Measurements from ENCODE around the gene ALPI. TPM values are rescaled to one million over a fixed set of nuclear protein-coding genes. Genes with fewer than 3 reads are reported as not detected.
"Not testable (repeated sequence)": the region's sequence is repeated elsewhere in the genome, so short reads cannot be mapped to it uniquely, and the experiment has no call there.

ALPI gene
- total RNA-seq, 1 donor from 2014 or later = not detected

DNA sequence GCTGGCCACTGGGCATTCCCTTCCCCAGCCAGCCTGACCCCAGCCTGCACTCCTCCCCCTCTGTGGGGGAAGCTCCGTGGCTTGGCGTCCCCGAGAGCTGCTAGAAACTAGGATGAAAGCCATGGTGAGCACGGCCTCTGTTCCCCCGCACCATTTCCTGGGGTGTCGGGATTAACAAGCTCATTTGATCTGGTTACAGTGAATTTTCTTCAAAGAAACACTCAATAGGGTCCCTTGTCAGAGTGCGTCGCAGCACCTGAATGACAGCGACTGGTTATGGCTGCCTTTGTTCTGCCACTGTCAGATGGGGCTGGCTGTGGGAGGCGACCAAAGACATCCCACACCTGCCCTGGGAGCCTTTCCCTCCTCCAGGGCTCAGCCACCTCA, 7.7 kb upstream of the ALPI start:
- Mint-ChIP-seq H3K4me1 (ENCODE audit: low read depth) (peaks cover 4% of the 10 kb centered on the region), H3K27ac (no peak overlapping the region), H3K9me3 (no peaks in the 10 kb centered on the region), H3K36me3 (ENCODE audit: low read depth) (no peaks in the 10 kb centered on the region), H3K4me3 (no peak overlapping the region), H3K27me3 (ENCODE audit: insufficient read depth) (peaks cover 2% of the 10 kb centered on the region)
- intact Hi-C loops (cut with micrococcal nuclease) = no loop called here
- no peak for DNase-seq (ENCODE audit: low spot score)

DNA sequence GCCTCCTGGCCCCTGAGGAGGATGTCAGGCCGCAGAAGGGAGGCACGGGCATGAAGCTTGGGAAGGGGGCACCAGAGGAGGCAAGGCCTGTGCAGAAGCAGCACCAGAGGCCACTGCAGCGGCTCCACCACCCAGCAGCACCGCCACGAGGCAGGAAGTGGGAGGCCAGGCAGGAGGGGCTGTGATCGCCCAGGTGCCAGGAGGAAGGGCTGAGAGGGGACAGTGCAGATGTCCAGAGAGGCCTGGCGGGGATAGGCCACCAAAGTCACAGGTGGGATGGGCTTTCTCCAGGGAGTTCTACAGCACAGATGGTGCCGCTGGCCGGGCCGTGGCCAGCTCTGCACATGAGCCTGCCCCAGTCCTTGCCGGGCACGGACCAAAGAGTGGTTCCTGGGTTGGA, 6.0 kb upstream of the ALPI start:
- Mint-ChIP-seq H3K4me3 (no peak overlapping the region), H3K4me1 (ENCODE audit: low read depth) (peaks cover 4% of the 10 kb centered on the region), H3K9me3 (no peaks in the 10 kb centered on the region), H3K27ac (no peak overlapping the region), H3K27me3 (ENCODE audit: insufficient read depth) (peaks cover 3% of the 10 kb centered on the region), H3K36me3 (ENCODE audit: low read depth) (no peaks in the 10 kb centered on the region)
- intact Hi-C loops (cut with micrococcal nuclease) = no loop called here
- no peak for DNase-seq (ENCODE audit: low spot score)

DNA sequence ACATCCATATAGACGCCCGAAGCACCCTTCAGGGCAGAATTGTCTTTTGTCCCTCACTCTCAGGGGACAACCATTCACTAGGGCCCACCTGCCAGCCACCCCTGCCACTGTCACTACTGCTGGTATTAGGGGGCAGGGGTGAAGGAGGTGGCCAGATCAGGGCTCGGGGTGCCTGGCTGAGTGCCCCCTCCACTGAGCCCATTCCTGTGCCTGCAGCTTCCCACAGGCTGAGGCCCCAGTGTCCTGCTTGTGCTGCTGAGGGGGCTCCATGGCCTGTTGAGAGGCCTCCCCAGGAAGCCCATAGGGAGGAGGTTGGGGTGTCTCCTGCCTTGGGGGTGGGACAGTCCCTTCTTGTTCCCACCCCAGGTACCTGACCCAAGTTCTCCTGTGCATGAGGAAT, 4.3 kb upstream of the ALPI start:
- H3K4me3 Mint-ChIP-seq; H3K36me3 Mint-ChIP-seq (ENCODE audit: low read depth); H3K4me1 Mint-ChIP-seq (ENCODE audit: low read depth); DNase-seq (ENCODE audit: low spot score); H3K9me3 Mint-ChIP-seq; H3K27ac Mint-ChIP-seq; H3K27me3 Mint-ChIP-seq (ENCODE audit: insufficient read depth); intact Hi-C loops (cut with micrococcal nuclease): not testable (repeated sequence)

DNA sequence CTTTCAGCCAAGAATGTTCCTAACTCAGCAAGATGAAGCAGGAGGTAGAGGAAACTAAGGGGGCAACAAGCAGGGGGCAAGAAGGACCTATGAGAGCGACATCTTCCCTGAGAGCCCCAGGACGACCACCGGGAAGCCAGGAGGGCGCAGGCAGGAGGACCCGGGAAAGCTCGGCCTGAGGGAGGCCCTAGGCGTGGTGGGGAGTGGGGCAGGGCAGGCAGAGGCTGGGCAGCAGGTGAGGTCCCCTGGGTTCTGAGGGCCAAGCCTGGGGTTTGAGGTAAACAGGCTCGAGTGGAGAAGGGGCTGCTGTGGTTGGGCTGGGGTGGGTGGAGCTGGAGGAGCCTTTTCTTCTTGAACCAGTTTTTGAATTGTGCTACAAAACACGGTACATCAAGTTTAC, 1.3 kb upstream of the ALPI start:
- Mint-ChIP-seq H3K4me1 (ENCODE audit: low read depth) (no peaks in the 10 kb centered on the region), H3K27me3 (ENCODE audit: insufficient read depth) (peaks cover 5% of the 10 kb centered on the region), H3K27ac (no peak overlapping the region), H3K36me3 (ENCODE audit: low read depth) (no peaks in the 10 kb centered on the region), H3K9me3 (no peaks in the 10 kb centered on the region), H3K4me3 (no peak overlapping the region)
- intact Hi-C loops (cut with micrococcal nuclease) = no loop called here
- DNase-seq (ENCODE audit: low spot score) = no peak

- intact Hi-C loops (cut with micrococcal nuclease) = no loop called here
- no peaks in the 10 kb centered on the region for H3K4me1 Mint-ChIP-seq (ENCODE audit: low read depth)
- H3K4me3 Mint-ChIP-seq = no peak overlapping the region
- no peaks in the 10 kb centered on the region for H3K36me3 Mint-ChIP-seq (ENCODE audit: low read depth)
- DNase-seq (ENCODE audit: low spot score) = no peak
- no peaks in the 10 kb centered on the region for H3K9me3 Mint-ChIP-seq
- H3K27ac Mint-ChIP-seq = no peak overlapping the region
- peaks cover 5% of the 10 kb centered on the region for H3K27me3 Mint-ChIP-seq (ENCODE audit: insufficient read depth)
These were observed 555 bp downstream of the ALPI start for GRCh38 chr2:232456296-232457120.

- no peaks in the 10 kb centered on the region for H3K9me3 Mint-ChIP-seq
- H3K27ac Mint-ChIP-seq = no peak overlapping the region
These were observed 1.4 kb downstream of the ALPI start for GRCh38 chr2:232457121-232458011.

GRCh38 chr2:232458051-232458660, 2.2 kb downstream of the ALPI start:
- Mint-ChIP-seq H3K9me3 (no peaks in the 10 kb centered on the region), H3K36me3 (ENCODE audit: low read depth) (no peaks in the 10 kb centered on the region), H3K27me3 (ENCODE audit: insufficient read depth) (peaks cover 12% of the 10 kb centered on the region), H3K27ac (no peak overlapping the region), H3K4me1 (ENCODE audit: low read depth) (no peaks in the 10 kb centered on the region), H3K4me3 (no peak overlapping the region)
- intact Hi-C loops (cut with micrococcal nuclease) = no loop called here
- DNase-seq (ENCODE audit: low spot score) = no peak

More at GRCh38 chr2:232457121-232458011, 1.4 kb downstream of the ALPI start:
- Mint-ChIP-seq H3K36me3 (ENCODE audit: low read depth) (no peaks in the 10 kb centered on the region), H3K27me3 (ENCODE audit: insufficient read depth) (peaks cover 6% of the 10 kb centered on the region), H3K4me1 (ENCODE audit: low read depth) (no peaks in the 10 kb centered on the region), H3K4me3 (no peak overlapping the region)
- DNase-seq (ENCODE audit: low spot score) = no peak
- intact Hi-C loops (cut with micrococcal nuclease) = no loop called here

DNA sequence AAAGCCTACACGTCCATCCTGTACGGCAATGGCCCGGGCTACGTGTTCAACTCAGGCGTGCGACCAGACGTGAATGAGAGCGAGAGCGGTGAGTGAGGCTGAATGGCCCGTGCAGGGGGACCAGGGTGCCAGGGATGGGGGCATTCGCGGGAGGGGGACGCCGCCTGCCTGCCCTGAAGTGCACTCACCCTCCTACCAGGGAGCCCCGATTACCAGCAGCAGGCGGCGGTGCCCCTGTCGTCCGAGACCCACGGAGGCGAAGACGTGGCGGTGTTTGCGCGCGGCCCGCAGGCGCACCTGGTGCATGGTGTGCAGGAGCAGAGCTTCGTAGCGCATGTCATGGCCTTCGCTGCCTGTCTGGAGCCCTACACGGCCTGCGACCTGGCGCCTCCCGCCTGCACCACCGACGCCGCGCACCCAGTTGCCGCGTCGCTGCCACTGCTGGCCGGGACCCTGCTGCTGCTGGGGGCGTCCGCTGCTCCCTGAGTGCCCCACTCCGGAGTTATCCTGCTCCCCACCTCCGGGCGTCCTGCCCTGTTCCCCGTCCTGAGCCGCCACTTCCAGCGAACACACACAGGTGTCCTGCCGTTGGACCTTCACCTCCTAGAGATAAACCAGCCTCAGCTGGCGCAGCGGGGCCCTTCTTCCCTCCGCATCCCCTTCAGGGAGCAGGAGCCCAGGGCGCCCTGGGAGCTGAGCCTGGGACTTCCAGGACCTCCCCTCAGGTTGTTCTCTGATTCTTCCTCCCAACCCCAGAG, 2.9 kb downstream of the ALPI start:
- Mint-ChIP-seq H3K27ac (no peak overlapping the region), H3K4me3 (no peak overlapping the region), H3K4me1 (ENCODE audit: low read depth) (no peaks in the 10 kb centered on the region), H3K27me3 (ENCODE audit: insufficient read depth) (peaks cover 12% of the 10 kb centered on the region), H3K9me3 (no peaks in the 10 kb centered on the region), H3K36me3 (ENCODE audit: low read depth) (no peaks in the 10 kb centered on the region)
- DNase-seq (ENCODE audit: low spot score) = no peak
- intact Hi-C loops (cut with micrococcal nuclease) = no loop called here

DNA sequence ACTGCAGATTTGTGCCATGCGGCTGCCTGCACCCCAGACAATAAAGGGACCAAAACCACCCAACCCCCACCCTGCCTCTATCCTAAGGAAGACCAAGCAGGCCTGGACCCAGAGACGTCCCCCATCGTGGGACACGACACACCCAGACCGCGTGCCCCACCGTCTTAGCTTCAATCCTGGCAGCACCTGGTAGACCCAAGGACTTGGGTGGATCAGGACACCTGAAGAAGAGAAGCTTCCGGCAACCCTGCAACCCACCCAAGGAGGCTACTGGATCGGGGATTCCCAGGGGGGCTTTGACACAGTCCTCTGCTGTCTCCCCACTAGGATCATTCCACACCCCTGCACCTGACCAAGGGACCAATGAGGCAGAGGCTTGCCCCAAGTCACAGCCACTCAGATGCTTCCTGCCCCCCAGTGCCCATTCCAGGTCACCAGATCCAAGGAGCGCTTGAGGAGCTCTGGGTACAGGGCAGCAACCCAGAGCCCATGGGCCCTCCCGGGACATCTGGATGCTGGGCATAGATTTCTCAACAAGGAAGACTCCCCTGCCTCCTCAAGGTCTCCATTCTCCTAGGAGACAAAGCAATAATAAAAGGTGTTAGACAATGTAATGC, 3.6 kb downstream of the ALPI start:
- no peaks in the 10 kb centered on the region for H3K4me1 Mint-ChIP-seq (ENCODE audit: low read depth)
- intact Hi-C loops (cut with micrococcal nuclease) = no loop called here
- no peaks in the 10 kb centered on the region for H3K9me3 Mint-ChIP-seq

GRCh38 chr2:232460171-232460570, 4.2 kb downstream of the ALPI start:
- no peak overlapping the region for H3K4me3 Mint-ChIP-seq
- peaks cover 10% of the 10 kb centered on the region for H3K27me3 Mint-ChIP-seq (ENCODE audit: insufficient read depth)
- no peaks in the 10 kb centered on the region for H3K4me1 Mint-ChIP-seq (ENCODE audit: low read depth)
- H3K9me3 Mint-ChIP-seq = no peaks in the 10 kb centered on the region
- H3K27ac Mint-ChIP-seq = no peak overlapping the region
- intact Hi-C loops (cut with micrococcal nuclease) = no loop called here
- no peak for DNase-seq (ENCODE audit: low spot score)
- H3K36me3 Mint-ChIP-seq (ENCODE audit: low read depth) = no peaks in the 10 kb centered on the region

More for the DNA sequence above, 3.6 kb downstream of the ALPI start:
- peaks cover 12% of the 10 kb centered on the region for H3K27me3 Mint-ChIP-seq (ENCODE audit: insufficient read depth)
- no peaks in the 10 kb centered on the region for H3K36me3 Mint-ChIP-seq (ENCODE audit: low read depth)
- no peak overlapping the region for H3K27ac Mint-ChIP-seq
- DNase-seq (ENCODE audit: low spot score) = no peak
- no peak overlapping the region for H3K4me3 Mint-ChIP-seq

DNA sequence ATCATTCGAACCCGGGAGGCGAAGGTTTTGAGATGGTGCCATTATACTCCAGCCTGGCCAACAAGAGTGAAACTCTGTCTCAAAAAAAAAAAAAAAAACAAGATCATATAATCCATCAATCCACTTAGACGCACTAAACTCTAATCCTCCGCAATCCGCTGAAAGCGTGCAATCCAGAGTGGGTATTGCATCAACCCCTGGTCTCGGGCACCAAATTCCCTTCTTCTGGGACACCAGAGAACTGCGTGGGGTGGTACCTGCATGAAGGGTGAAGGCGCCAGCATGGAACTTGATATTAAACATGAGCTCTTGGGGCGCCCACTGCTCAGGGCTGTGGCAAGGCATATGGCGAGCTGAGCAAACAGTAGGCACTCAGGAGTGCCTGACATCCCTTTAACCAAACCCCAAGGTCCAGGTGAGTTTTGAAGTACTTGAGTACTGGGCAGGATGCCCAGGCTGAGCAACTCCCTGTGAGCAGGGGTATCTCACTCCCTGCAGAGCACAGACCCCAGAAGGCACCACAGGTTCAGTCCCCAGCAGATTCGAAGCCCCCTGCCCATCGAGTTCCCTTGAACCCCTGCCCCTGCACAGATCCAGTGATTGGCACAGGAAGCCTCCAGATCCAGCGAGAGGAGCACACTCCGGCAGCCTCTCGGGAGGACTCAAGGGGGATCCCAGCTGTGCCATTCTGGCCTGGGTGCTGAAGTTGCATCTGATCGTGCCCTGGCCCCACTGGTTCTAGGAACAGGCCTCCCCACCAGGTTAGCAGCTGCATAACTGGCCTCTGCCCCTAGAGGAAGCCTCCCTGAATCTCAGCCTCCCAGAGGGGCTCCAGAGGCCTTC, 8.0 kb downstream of the ALPI start:
- H3K36me3 Mint-ChIP-seq (ENCODE audit: low read depth) = no peaks in the 10 kb centered on the region
- intact Hi-C loops (cut with micrococcal nuclease) = no loop called here
- H3K9me3 Mint-ChIP-seq = no peaks in the 10 kb centered on the region
- H3K4me1 Mint-ChIP-seq (ENCODE audit: low read depth) = no peaks in the 10 kb centered on the region
- no peak overlapping the region for H3K27ac Mint-ChIP-seq
- no peak overlapping the region for H3K4me3 Mint-ChIP-seq
- no peak for DNase-seq (ENCODE audit: low spot score)
- H3K27me3 Mint-ChIP-seq (ENCODE audit: insufficient read depth) = peaks cover 7% of the 10 kb centered on the region
